Chondrocyte (in vitro differentiated cells): Measurements from ENCODE around the gene ASTN2. TPM values are rescaled to one million over a fixed set of nuclear protein-coding genes. Genes with fewer than 3 reads are reported as not detected.

Source experiments
- DNase-seq: peaks from one replicate; pipeline ENCODE4 v3.0.0; 2021; ENCODE audit warnings: mixed read lengths, low spot score
- H3K27ac Mint-ChIP-seq: one replicate; pipeline ENCODE4 v1.8.0; 2021; ENCODE audit warnings: mild to moderate bottlenecking, moderate library complexity, mixed read lengths; ENCODE audit not compliant: unreplicated experiment
- H3K27me3 Mint-ChIP-seq: 2 replicates; pipeline ENCODE4 v1.8.0; 2021; ENCODE audit warnings: low read depth, mixed read lengths
- H3K36me3 Mint-ChIP-seq: 2 replicates; pipeline ENCODE4 v1.8.0; 2021; ENCODE audit warnings: low read depth, mixed read lengths
- H3K4me1 Mint-ChIP-seq: 2 replicates; pipeline ENCODE4 v1.8.0; 2021; ENCODE audit warnings: low read depth, mild to moderate bottlenecking, mixed read lengths
- H3K4me3 Mint-ChIP-seq: one replicate; pipeline ENCODE4 v1.8.0; 2021; ENCODE audit warnings: mild to moderate bottlenecking, moderate library complexity, mixed read lengths; ENCODE audit not compliant: unreplicated experiment
- H3K9me3 Mint-ChIP-seq: 2 replicates; pipeline ENCODE4 v1.8.0; 2021; ENCODE audit warnings: low read depth, mixed read lengths
- total RNA-seq: library from RNA; stranded (reverse); gene quantifications from 3 replicates; pipeline ENCODE4 v1.2.1, GENCODE V29; 2021
- TF ChIP-seq, protein P1 (sequence below): fragments of 200-600 bp; sonication (generic); IDR thresholded peaks from 2 replicates; pipeline ENCODE4 v1.5.0; 2021; ENCODE audit warnings: antibody characterized with exemption, mild to moderate bottlenecking, moderate library complexity

ASTN2 gene
- total RNA-seq, 1 donor from 2014 or later: 3.6 TPM

DNA sequence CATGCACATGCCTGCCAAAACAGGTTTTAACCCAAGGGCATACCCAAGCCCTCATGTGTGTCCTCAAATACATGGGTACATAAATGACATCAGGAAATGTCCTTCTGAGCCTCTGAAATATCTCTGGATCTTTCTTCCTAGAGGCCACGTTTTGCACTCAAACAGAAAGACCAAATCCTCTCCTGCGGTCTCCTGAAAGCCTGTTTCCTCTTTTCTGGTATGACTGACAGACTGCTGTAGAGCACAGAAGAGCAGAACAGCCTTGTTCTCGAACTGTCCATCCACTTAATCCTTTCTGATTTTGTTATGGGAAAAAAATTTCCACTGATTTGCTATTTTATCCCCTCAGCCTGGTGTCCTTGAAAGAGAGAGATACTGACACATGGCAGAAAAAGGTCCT, 107.2 kb downstream of the ASTN2 start:
- Mint-ChIP-seq H3K27me3 (peaks cover 6% of the 10 kb centered on the region), H3K27ac (no peak overlapping the region), H3K4me1 (no peaks in the 10 kb centered on the region), H3K4me3 (no peak overlapping the region), H3K36me3 (no peaks in the 10 kb centered on the region), H3K9me3 (no peaks in the 10 kb centered on the region)
- TF ChIP-seq, protein P1, sequence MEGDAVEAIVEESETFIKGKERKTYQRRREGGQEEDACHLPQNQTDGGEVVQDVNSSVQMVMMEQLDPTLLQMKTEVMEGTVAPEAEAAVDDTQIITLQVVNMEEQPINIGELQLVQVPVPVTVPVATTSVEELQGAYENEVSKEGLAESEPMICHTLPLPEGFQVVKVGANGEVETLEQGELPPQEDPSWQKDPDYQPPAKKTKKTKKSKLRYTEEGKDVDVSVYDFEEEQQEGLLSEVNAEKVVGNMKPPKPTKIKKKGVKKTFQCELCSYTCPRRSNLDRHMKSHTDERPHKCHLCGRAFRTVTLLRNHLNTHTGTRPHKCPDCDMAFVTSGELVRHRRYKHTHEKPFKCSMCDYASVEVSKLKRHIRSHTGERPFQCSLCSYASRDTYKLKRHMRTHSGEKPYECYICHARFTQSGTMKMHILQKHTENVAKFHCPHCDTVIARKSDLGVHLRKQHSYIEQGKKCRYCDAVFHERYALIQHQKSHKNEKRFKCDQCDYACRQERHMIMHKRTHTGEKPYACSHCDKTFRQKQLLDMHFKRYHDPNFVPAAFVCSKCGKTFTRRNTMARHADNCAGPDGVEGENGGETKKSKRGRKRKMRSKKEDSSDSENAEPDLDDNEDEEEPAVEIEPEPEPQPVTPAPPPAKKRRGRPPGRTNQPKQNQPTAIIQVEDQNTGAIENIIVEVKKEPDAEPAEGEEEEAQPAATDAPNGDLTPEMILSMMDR: no peak
- no peak for DNase-seq

DNA sequence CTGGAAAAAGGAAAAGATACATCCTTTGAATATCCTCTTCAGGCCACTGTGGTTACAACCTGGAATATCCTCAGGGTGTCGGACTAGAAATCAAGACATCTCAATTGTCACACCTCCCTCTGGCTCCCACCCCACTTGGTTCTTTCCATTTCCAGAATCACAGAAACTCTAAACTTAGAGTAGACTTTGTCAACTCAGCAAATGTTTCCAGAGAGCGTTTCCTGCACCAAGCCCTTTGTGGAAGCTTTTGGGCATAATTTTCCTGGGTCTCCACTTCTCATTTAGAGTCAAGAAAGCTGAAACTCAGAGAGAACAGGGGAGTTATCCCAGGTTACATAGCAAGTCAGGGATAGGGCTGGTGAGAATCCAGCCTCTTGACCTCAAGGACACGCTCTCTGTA, 108.8 kb downstream of the ASTN2 start:
- Mint-ChIP-seq H3K27me3 (peaks cover 5% of the 10 kb centered on the region), H3K27ac (no peak overlapping the region), H3K9me3 (no peaks in the 10 kb centered on the region), H3K4me1 (no peaks in the 10 kb centered on the region), H3K4me3 (no peak overlapping the region), H3K36me3 (no peaks in the 10 kb centered on the region)
- DNase-seq: no peak
- TF ChIP-seq, protein P1: no peak

DNA sequence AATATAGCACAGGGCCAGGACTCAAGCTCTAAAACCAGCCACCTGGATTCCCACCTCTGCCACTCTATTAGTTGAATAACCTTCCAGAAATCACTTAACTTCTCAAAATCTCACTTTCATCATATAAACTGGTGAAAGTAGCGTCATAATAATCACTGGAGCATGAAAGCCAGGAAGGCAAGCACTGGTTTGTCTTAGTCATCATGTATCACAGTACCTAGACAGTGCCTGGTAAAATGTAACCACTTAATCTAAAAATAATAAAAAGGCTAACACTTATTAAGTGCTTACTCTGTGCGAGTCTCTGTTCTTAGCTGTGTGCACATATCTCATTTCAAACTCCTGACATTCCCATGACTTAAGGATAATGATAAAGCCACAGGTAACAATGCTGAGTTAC, 109.4 kb downstream of the ASTN2 start:
- Mint-ChIP-seq H3K9me3 (no peaks in the 10 kb centered on the region), H3K4me3 (no peak overlapping the region), H3K27ac (no peak overlapping the region), H3K36me3 (no peaks in the 10 kb centered on the region), H3K4me1 (no peaks in the 10 kb centered on the region), H3K27me3 (peaks cover 5% of the 10 kb centered on the region)
- TF ChIP-seq, protein P1: no peak
- no peak for DNase-seq

DNA sequence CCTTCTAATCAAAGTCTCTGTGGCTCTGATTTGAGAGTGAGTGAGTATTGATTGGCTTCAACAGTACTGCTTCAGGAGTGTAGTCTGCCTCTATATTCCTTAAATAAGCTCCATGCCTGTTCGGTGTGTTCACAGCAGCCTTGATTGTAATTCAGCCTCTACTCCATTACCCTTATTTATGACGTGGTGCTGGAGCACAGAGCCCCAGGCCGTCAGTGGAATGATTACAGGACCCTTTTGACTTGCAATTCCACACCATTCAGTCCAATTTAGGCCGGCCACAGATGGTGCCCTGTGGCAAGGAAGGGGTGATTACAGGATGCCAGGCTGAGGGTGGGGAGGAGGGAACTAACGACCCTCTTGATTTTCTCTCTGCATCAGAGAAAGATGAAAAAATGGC, 110.3 kb downstream of the ASTN2 start:
- TF ChIP-seq, protein P1: no peak
- Mint-ChIP-seq H3K4me1 (no peaks in the 10 kb centered on the region), H3K27me3 (peaks cover 5% of the 10 kb centered on the region), H3K27ac (no peak overlapping the region), H3K4me3 (no peak overlapping the region), H3K36me3 (no peaks in the 10 kb centered on the region), H3K9me3 (no peaks in the 10 kb centered on the region)
- no peak for DNase-seq

DNA sequence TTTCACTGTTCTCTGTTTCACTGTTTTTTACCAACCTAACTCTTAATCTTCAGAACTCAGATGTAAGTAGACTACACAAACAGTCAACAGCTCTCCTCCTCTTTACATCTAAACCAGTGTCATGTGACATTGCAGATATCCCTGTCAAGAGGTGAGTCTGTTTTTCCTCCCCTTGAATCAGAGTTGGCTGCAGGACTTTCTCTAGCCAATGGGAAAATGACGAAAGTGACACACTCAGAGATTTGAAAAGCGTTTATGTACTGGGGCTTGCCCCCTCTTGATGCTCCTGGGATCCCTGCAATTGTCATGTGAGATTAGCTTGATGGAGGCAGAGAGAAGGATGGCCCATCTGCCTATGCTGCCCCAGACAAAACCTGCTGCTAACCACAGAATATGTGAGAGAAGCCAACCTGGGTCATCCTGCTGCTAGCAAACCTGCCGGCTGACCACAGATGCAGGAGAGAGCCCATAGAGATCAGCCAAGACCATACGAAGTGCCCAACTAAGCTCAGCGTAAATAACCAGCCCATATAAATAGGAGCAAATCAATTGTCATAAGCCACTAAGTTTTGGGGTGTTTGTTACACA, 111.1 kb downstream of the ASTN2 start:
- no peaks in the 10 kb centered on the region for H3K36me3 Mint-ChIP-seq
- no peak overlapping the region for H3K27ac Mint-ChIP-seq
- no peaks in the 10 kb centered on the region for H3K9me3 Mint-ChIP-seq
- TF ChIP-seq, protein P1: no peak
- no peak overlapping the region for H3K4me3 Mint-ChIP-seq
- no peaks in the 10 kb centered on the region for H3K4me1 Mint-ChIP-seq
- no peak for DNase-seq
- peaks cover 5% of the 10 kb centered on the region for H3K27me3 Mint-ChIP-seq
